Measurements from ENCODE around the gene AP1S3.
"Not testable (repeated sequence)": the region's sequence is repeated elsewhere in the genome, so short reads cannot be mapped to it uniquely, and the experiment has no call there.

Gene AP1S3

DNA sequence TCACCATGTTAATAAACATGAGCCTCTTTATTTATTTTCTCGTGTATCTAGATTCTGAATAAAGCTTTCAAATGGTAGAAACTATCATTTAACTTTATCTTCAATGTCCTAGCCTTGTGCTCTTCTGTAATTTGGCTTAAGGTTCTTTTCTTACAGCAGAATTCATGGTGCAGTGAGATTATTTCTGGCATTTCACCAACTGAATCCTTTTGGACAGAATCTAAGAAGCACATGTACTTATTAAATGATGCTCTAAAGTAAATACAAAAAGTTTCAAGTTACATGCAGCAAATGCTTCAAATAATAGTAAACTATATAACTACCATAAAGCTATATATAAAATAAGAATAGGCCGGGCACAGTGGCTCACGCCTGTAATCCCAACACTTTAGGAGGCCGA is 65.9 kb downstream of the AP1S3 start:
- Histone ChIP-seq H3K9me3 (ENCODE audit: control insufficient read depth, insufficient read depth, low read length) (no peaks in the 10 kb centered on the region), H3K36me3 (ENCODE audit: insufficient read depth, low read length) (no peaks in the 10 kb centered on the region), H3K9ac (ENCODE audit: low read depth, low read length) (no peak overlapping the region)

DNA sequence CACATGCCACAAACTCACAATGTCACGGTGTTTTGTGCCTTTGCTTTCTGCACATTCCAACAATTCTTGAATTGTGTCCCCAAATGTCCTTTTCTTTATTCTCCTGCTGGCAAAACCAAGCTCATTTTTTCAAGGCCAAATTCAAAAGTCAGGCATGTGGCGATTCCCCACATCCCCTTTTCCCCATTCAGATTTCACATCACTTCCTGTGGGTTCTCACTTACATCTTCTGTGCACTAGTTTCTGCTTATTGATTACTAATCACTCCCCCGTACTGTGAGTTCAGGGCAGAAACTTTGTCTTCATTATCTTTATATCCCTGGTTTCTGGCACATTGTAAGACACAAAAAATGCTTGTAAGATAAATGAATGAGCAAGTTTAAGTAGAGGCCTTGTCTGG is 69.2 kb downstream of the AP1S3 start:
- H3K36me3 ChIP-seq (ENCODE audit: insufficient read depth, low read length), result no peaks in the 10 kb centered on the region
- no peak overlapping the region for H3K9ac ChIP-seq (ENCODE audit: low read depth, low read length)
- no peaks in the 10 kb centered on the region for H3K9me3 ChIP-seq (ENCODE audit: control insufficient read depth, insufficient read depth, low read length)
- H3K4me1 ChIP-seq (ENCODE audit: insufficient read depth, low read length), result no peaks in the 10 kb centered on the region

More for the DNA sequence above, 65.9 kb downstream of the AP1S3 start:
- no peaks in the 10 kb centered on the region for H3K4me1 ChIP-seq (ENCODE audit: insufficient read depth, low read length)

DNA sequence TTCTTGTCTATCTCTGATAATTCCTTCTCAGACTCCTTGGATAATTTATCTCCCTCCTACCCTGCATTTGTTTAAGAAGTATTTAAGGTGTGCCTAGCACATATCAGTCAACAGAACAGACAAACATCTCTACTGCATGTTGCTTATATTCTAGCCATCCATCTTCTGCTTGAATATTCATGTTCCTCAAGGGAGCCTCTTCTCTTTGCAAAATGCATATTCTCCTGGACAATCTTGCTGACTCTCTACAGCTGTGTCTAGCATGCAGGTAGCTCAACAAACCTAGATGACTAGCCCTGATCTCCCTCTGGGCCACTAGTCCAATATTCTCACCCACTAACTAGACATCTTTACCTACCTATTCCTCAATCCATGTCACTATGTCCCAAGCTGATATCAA is 70.0 kb downstream of the AP1S3 start:
- Histone ChIP-seq H3K9ac (ENCODE audit: low read depth, low read length) (no peak overlapping the region), H3K4me1 (ENCODE audit: insufficient read depth, low read length) (no peaks in the 10 kb centered on the region), H3K36me3 (ENCODE audit: insufficient read depth, low read length) (no peaks in the 10 kb centered on the region), H3K9me3 (ENCODE audit: control insufficient read depth, insufficient read depth, low read length) (no peaks in the 10 kb centered on the region)

DNA sequence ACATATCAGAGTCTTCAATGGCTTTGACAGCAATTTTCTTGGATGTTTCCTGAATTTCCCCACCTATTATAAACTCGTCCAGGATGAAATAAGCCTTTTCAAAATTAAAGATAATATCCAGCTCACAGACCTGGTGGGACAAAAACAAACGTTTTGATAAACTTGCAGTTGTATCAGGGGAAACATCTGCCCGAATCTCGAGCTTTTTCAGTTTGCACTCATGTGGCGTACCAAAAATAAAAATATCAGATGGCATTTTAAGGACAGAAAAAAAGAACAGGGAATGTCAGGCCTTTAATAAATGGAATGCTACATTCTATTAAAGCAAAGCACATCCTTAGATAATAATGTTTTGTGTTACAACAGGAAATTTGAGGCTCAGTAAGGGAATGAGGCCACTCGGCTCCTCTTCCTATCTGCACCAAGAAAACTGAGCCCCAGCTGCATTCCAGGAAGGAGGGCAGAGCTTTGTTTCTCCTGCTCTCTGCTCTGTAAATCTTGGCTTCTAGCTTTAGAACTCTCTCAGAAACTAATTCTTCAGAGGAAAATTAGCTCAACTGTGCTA is 72.1 kb downstream of the AP1S3 start:
- H3K9ac ChIP-seq (ENCODE audit: low read depth, low read length), result no peak overlapping the region
- H3K4me1 ChIP-seq (ENCODE audit: insufficient read depth, low read length), result no peaks in the 10 kb centered on the region
- no peaks in the 10 kb centered on the region for H3K36me3 ChIP-seq (ENCODE audit: insufficient read depth, low read length)
- no peaks in the 10 kb centered on the region for H3K9me3 ChIP-seq (ENCODE audit: control insufficient read depth, insufficient read depth, low read length)

DNA sequence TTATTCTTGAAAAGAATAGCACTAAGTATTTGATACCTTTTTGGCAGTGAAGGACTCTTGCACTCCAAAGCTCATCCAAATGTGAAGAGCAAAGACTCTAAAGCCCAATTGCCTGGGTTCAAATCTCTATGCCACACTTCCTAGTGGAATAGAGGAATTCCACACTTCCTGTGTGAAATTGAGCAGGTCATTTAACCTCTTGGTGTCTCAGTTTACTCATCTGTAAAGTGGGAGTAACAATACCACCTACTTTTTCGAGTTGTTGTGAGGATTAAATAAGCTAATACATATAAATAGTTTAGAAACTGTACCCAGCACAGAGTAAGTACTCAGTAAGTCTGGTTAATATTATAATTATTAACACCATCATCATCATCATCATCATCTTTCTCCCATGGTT is 72.6 kb downstream of the AP1S3 start:
- Histone ChIP-seq H3K9ac (ENCODE audit: low read depth, low read length) (no peak overlapping the region), H3K4me1 (ENCODE audit: insufficient read depth, low read length) (no peaks in the 10 kb centered on the region), H3K36me3 (ENCODE audit: insufficient read depth, low read length) (no peaks in the 10 kb centered on the region), H3K9me3 (ENCODE audit: control insufficient read depth, insufficient read depth, low read length) (no peaks in the 10 kb centered on the region)

DNA sequence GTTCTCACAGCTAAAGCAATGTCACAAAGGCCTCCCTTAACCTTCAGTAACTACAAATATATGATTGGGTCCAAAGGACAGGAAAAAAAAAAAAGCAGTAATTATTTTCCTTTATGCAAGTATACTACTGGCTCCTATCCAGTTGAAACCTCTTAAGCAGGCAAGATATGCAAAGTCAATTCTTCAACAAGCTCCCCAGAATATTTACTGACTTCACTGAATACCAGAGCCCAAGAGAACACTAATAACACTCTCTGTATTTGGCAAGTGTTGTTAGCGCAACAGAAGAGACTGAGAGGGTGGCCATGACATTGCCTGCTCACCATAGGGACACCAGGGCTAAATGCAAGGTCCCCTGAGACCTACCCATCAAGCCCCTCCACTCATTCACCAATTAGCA is 74.5 kb downstream of the AP1S3 start:
- no peak overlapping the region for H3K9ac ChIP-seq (ENCODE audit: low read depth, low read length)

DNA sequence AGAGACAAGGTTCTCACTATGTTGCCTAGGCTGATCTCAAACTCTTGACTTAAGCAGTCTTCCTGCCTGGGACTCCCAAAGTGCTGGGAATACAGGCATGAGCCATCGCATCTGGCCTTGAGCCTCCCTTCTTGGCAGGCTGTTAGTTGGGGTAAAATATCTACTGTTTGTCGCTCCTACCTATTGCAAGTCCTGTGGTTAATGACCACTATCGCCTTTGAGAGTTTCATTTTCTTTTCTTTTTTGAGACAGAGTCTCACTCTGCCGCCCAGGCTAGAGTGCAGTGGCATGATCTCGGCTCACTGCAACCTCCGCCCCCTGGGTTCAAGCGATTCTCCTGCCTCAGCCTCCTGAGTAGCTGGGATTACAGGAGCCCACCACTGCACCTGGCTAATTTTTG is 75.6 kb downstream of the AP1S3 start:
- not testable (repeated sequence) for H3K4me1 ChIP-seq (ENCODE audit: insufficient read depth, low read length)

More for the DNA sequence above, 74.5 kb downstream of the AP1S3 start:
- no peaks in the 10 kb centered on the region for H3K36me3 ChIP-seq (ENCODE audit: insufficient read depth, low read length)
- no peaks in the 10 kb centered on the region for H3K4me1 ChIP-seq (ENCODE audit: insufficient read depth, low read length)
- no peaks in the 10 kb centered on the region for H3K9me3 ChIP-seq (ENCODE audit: control insufficient read depth, insufficient read depth, low read length)

DNA sequence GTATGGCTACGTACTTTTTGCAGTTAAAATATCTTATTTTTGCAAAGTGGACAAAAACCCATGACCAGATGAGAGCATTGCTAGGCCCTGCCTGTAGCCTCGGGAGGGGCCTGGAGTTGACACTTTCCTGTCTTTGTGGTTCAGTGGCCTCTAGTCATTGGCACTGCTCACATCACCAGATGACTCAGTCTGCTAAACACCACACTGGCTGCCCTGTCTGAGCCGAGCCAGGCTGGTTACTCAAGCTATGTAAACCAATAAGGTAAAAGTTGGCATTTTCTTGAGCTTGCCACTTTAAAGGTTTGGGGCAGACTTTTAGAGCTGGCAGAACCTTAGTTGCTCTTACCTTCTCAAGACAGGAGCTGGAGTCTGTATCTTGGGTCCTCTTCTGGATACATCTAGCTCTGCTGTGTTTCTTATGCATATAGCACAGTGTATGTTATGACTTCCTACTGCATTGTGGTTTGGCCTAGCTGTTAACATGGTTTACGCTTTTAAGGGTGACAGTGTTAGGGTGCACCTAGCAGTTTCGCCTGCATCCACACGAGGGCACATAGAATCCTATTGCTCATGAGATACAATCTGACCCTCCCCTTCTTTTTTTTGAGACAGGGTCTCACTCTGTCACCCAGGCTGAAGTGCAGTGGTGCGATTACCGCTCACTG is 76.4 kb downstream of the AP1S3 start:
- Histone ChIP-seq H3K36me3 (ENCODE audit: insufficient read depth, low read length) (no peaks in the 10 kb centered on the region), H3K9ac (ENCODE audit: low read depth, low read length) (no peak overlapping the region), H3K9me3 (ENCODE audit: control insufficient read depth, insufficient read depth, low read length) (no peaks in the 10 kb centered on the region), H3K4me1 (ENCODE audit: insufficient read depth, low read length) (no peaks in the 10 kb centered on the region)

More for the DNA sequence above, 75.6 kb downstream of the AP1S3 start:
- H3K9ac ChIP-seq (ENCODE audit: low read depth, low read length); H3K9me3 ChIP-seq (ENCODE audit: control insufficient read depth, insufficient read depth, low read length); H3K36me3 ChIP-seq (ENCODE audit: insufficient read depth, low read length): not testable (repeated sequence)

DNA sequence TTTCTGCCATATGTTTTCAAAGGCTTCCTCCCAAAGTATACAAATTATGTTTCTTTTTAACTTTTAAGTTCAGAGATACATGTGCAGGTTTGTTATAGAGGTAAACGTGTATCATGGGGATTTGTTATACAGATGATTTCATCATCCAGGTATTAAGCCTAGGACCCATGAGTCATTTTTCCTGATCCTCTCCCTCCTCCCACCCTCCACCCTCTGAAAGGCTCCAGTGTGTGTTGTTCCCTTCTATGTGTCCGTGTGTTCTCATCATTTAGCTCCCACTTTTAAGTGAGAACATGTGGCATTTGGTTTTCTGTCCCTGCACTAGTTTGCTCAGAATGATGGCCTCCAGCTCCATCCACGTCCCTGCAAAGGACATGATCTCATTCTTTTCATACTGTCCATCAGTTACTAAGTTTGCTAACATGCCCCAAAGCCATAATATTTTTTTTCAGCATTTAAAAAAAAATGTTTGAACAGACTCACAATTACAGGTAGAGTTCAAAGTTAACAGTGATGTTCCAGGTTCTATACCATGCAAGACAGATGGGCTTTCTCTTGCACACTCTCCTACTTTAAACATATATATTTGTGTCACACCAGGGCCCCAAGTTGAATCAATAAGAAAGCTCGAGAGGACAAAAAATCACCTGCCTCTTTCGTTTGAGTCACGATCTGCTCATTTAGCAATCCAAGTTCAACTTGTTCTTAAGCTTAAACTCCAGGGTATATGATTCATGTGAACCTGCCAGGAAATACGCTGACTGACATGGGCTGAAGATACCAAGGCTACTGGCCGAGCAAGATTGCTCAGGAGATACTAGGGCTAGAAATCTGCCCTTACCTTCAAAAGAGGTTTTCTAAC is 77.6 kb downstream of the AP1S3 start:
- Histone ChIP-seq H3K4me1 (ENCODE audit: insufficient read depth, low read length) (no peaks in the 10 kb centered on the region), H3K9me3 (ENCODE audit: control insufficient read depth, insufficient read depth, low read length) (no peaks in the 10 kb centered on the region), H3K9ac (ENCODE audit: low read depth, low read length) (no peak overlapping the region), H3K36me3 (ENCODE audit: insufficient read depth, low read length) (no peaks in the 10 kb centered on the region)

DNA sequence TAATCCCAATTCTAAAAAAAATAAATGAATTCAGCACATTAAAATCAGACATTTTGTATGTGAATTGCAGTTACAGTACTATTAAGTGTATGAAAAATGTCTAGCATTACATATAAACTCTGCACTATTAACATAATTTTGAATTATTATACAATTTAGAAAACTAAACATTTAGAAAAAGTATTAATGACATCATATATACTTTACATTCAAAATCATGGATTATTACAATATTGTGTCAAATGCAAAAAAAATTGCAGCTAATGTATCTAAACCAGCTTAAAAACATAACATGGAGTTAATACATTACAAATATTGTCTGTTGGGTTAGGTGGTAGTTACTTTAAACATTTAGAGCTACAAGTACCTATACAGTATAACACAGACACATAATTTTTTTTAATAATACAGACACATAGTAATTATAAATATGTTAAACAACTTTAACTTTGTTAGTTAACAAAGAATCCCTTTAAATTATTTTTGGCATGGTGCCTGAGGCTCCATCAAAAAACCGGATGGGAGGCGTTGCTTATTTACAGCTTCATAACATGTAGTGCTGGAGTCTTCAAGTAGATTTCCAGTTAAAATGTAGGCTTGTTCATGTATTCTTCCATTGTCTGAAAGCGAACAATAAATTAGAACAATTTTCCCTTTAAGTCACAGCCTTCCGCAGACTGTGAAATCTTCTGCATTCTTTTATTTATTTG is 79.1 kb downstream of the AP1S3 start:
- Histone ChIP-seq H3K9me3 (ENCODE audit: control insufficient read depth, insufficient read depth, low read length) (no peaks in the 10 kb centered on the region), H3K9ac (ENCODE audit: low read depth, low read length) (no peak overlapping the region), H3K4me1 (ENCODE audit: insufficient read depth, low read length) (no peaks in the 10 kb centered on the region), H3K36me3 (ENCODE audit: insufficient read depth, low read length) (no peaks in the 10 kb centered on the region)

DNA sequence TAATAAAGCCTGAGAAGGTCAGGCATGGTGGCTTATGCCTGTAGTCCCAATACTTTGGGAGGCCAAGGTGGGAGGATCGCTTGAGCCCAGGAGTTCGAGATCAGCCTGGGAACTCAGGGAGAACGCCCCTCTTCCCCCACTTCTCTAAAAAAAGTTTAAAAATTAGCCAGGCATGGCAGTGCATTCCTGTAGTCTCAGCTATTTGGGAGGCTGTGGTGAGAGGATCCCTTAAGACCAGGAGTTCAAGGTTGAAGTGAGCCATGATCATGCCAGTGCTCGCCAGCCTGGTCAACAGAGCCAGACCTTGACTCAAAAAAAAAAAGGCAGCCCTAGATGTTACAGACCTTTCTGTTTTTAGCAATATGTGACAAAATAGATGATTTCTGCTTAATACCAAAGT is 83.4 kb downstream of the AP1S3 start:
- H3K36me3 ChIP-seq (ENCODE audit: insufficient read depth, low read length), result no peaks in the 10 kb centered on the region
- H3K9ac ChIP-seq (ENCODE audit: low read depth, low read length), result no peak overlapping the region
- H3K9me3 ChIP-seq (ENCODE audit: control insufficient read depth, insufficient read depth, low read length), result no peaks in the 10 kb centered on the region
- no peaks in the 10 kb centered on the region for H3K4me1 ChIP-seq (ENCODE audit: insufficient read depth, low read length)

DNA sequence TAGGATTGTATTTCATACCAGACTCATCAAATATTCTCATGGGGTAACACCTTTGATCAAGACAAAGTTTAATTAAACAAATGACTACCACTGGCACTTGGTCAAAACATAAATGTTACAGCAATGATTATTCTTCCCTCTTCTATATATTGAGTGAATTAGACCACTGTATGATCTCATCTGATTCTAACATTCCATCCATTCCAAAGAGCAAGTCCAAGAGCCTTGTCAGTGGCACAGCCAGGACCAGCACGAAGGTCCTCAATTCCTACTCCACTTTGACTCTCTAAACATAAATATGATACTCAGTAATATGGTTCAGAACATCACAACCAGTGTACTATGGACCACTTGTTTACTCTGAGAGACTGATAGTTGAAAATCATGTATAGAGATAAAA is 86.4 kb downstream of the AP1S3 start:
- no peaks in the 10 kb centered on the region for H3K36me3 ChIP-seq (ENCODE audit: insufficient read depth, low read length)
- no peaks in the 10 kb centered on the region for H3K9me3 ChIP-seq (ENCODE audit: control insufficient read depth, insufficient read depth, low read length)
- H3K4me1 ChIP-seq (ENCODE audit: insufficient read depth, low read length), result no peaks in the 10 kb centered on the region
- H3K9ac ChIP-seq (ENCODE audit: low read depth, low read length), result no peak overlapping the region

DNA sequence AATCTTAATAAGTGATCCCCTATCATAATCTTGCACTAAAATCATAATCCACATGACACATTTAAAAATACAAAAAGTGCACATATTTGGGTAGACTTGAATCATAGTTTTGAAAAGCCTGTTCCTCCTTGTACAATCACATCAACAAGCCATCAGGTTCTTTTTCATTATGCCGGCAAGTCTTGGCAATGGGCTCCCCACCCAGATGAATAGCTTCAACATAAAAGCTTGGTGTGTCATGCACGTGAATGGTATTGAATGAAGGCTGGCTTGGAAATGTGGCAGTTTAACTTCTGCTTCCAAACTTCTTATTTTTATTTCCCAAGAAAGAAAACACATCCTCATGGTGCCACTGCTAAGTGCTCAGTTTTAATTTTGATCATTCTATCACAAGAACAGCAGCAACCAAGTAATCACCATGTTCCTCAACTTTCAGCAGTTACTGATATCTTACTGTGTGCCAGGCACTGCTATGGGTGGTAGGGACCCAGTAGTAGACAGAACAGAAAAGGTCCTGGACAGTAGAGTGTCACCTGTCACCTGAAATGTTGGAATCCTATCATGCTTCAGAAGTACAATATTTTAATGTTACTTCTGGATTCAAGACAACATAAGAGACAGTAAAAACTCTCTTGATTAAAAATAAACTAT is 89.9 kb downstream of the AP1S3 start:
- Histone ChIP-seq H3K36me3 (ENCODE audit: insufficient read depth, low read length) (no peaks in the 10 kb centered on the region), H3K9me3 (ENCODE audit: control insufficient read depth, insufficient read depth, low read length) (no peaks in the 10 kb centered on the region), H3K4me1 (ENCODE audit: insufficient read depth, low read length) (no peaks in the 10 kb centered on the region), H3K9ac (ENCODE audit: low read depth, low read length) (no peak overlapping the region)

DNA sequence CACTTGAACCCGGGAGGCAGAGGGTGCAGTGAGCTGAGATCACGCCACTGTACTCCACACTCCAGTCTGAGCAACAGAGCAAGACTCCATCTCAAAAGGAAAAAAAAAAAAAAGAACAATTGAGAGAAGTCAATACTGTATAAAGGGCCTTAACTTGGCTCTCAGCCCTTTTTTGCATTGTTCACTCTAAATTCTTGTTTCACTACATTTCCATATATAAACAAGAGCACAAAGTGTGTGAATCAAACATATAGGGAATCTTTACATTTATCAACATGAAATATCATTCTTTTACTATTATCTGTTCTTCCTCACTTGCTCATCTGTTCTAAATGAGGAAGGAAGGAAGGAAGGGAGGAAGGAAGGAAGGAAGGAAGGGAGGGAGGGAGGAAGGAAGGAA is 90.8 kb downstream of the AP1S3 start:
- H3K9ac ChIP-seq (ENCODE audit: low read depth, low read length), result no peak overlapping the region
- H3K4me1 ChIP-seq (ENCODE audit: insufficient read depth, low read length), result no peaks in the 10 kb centered on the region
- no peaks in the 10 kb centered on the region for H3K9me3 ChIP-seq (ENCODE audit: control insufficient read depth, insufficient read depth, low read length)
- no peaks in the 10 kb centered on the region for H3K36me3 ChIP-seq (ENCODE audit: insufficient read depth, low read length)

All from ES-I3 (cell line).